Activated naive CD4-positive, alpha-beta T cell treated with anti-CD3 and anti-CD28 coated beads, Interleukin-2, amount 50 U/mL, for 24 hours (primary cell): ENCODE results near the gene CDH23.

Experiments used
- H3K27ac Mint-ChIP-seq: one replicate; pipeline ENCODE4 v1.8.0; 2021; ENCODE audit warnings: mild to moderate bottlenecking, mixed read lengths
- H3K27me3 Mint-ChIP-seq: one replicate; pipeline ENCODE4 v1.8.0; 2021; ENCODE audit warnings: mixed read lengths
- H3K36me3 Mint-ChIP-seq: one replicate; pipeline ENCODE4 v1.8.0; 2021; ENCODE audit warnings: mixed read lengths
- H3K4me1 Mint-ChIP-seq: one replicate; pipeline ENCODE4 v1.8.0; 2021; ENCODE audit warnings: mixed read lengths
- H3K4me3 Mint-ChIP-seq: one replicate; pipeline ENCODE4 v1.8.0; 2021; ENCODE audit warnings: mild to moderate bottlenecking, mixed read lengths
- H3K9me3 Mint-ChIP-seq: one replicate; pipeline ENCODE4 v1.8.0; 2021; ENCODE audit warnings: mixed read lengths

CDH23 gene

DNA sequence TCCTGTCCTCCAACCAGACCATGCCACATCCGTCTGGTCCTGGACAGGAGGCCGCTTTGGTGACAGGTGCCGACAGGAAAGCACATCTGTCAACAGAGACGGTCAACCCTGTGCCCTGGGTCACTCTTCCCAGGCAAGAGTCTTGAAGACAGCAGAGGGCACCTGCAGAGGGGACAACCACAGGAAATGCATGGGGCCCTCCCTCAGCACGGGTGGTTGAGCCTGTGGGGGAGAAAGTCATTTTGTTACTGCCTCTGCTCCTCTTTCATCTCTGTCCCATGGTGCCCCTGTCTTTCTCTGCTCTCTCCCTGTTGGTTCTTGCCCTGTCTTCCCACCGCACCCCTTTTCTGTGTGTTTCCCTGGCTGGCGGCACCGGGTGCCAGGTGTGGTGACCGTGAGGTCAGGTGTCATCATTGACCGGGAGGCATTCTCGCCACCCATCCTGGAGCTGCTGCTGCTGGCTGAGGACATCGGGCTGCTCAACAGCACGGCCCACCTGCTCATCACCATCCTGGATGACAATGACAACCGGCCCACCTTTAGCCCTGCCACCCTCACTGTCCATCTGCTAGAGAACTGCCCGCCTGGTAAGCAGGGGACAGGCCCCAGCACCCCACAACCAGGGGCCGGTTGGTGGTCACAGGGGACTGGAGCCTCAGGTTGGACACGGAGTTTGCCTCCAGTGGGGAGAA, 394.2 kb downstream of the CDH23 start:
- peaks cover 2% of the 10 kb centered on the region for H3K36me3 Mint-ChIP-seq
- peaks cover 4% of the 10 kb centered on the region for H3K4me1 Mint-ChIP-seq
- H3K4me3 Mint-ChIP-seq: no peak overlapping the region
- H3K27me3 Mint-ChIP-seq: no peaks in the 10 kb centered on the region
- H3K9me3 Mint-ChIP-seq: no peaks in the 10 kb centered on the region
- no peak overlapping the region for H3K27ac Mint-ChIP-seq

DNA sequence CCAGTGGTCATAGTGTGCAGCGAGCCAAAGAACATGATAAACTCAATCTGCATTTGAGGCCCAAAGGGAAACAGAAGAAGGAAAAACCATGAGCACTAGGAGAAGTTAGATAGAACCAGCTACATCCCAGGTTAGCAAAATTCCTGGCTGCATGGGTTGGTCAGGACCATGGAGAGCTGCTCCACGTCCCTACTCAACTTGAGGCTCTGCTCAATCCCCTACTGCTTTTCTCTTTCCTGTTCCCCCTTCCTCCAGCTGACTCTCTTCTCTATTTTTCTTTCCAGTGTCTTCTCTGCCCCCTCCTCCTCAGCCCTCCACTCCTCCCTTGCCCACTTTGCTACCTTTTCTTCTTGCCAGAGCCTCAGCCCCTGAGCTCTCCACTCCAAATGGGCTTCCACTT, 398.5 kb downstream of the CDH23 start:
- Mint-ChIP-seq H3K4me1 (peaks cover 13% of the 10 kb centered on the region), H3K27me3 (no peaks in the 10 kb centered on the region), H3K27ac (no peak overlapping the region), H3K4me3 (no peak overlapping the region), H3K36me3 (peaks cover 2% of the 10 kb centered on the region), H3K9me3 (no peaks in the 10 kb centered on the region)

DNA sequence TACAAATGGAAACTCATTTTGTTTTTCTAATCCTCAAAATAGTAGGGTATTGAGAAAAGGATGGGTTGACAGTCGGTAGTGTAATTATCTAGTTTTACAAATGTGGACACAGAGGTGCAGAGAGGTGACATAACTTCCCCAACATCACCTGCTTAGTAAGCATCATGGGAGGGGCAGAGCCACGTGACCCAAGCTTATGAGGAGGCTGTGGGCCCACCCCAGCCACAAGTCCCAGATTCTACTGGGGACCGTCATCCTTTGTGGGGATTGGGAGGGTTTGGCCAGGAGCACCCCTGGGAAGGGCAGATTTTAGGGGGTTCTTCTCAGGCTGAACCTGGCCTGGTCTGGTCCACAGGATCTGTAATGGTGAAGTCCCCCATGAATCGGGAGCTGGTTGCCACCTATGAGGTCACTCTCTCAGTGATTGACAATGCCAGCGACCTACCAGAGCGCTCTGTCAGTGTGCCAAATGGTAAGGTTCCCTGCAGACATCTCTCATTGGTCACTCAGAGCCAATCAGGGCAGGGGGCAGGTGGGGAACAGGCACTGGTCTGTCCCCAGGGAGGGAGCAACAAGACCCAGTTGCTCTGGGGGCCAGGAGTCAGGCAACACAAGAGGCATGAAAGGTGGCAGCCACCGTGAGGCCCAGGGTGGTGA, 400.2 kb downstream of the CDH23 start:
- no peak overlapping the region for H3K4me3 Mint-ChIP-seq
- H3K27ac Mint-ChIP-seq: no peak overlapping the region
- H3K4me1 Mint-ChIP-seq: peaks cover 10% of the 10 kb centered on the region

DNA sequence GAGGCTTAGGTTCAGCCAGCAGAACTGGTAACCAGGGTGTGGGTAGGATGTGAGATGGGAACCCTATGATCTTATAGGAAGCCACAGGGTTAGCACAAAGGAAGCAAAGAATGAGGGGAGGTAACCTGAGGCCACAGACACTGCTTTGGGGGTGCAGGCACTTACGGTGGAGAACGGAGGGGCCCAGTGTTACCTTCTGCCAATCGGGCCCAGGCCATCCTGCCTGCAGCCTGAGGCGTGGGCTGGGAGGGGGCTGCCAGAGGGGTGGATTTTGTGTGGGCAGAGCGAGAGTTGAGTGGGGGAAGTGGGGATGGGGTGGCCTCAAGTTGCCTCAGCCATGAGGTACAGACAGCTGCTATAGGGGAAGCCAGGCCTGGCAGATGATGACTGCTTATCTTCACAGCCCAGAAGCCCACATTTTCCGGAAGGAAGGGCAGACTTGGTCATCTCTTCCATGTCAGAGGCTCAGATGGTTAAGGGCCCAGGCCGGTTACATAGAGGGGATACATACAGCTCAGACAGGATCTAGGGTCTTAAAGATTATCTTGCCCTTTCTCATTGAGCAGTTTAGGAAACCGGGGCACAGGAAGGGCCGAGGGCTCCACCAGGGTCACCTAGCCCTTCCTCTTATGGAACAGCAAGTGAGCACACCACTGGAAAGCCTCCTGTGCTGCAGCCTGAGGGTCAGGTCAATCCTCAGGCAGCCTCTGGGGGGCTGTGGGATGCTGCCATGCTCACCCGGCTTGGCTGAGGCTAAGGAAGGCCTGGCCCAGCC, 401.0 kb downstream of the CDH23 start:
- Mint-ChIP-seq H3K27ac (no peak overlapping the region), H3K9me3 (no peaks in the 10 kb centered on the region), H3K4me3 (no peak overlapping the region), H3K27me3 (no peaks in the 10 kb centered on the region), H3K36me3 (peaks cover 2% of the 10 kb centered on the region), H3K4me1 (peaks cover 10% of the 10 kb centered on the region)

More for the DNA sequence above, 400.2 kb downstream of the CDH23 start:
- Mint-ChIP-seq H3K36me3 (peaks cover 2% of the 10 kb centered on the region), H3K27me3 (no peaks in the 10 kb centered on the region), H3K9me3 (no peaks in the 10 kb centered on the region)

DNA sequence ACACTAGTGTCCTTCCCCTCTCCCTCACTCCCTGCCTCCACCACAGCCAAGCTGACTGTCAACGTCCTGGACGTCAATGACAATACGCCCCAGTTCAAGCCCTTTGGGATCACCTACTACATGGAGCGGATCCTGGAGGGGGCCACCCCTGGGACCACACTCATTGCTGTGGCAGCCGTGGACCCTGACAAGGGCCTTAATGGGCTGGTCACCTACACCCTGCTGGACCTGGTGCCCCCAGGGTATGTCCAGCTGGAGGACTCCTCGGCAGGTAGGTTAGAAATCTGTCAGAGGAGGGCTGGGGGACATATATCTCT, 401.5 kb downstream of the CDH23 start:
- H3K27me3 Mint-ChIP-seq: no peaks in the 10 kb centered on the region

DNA sequence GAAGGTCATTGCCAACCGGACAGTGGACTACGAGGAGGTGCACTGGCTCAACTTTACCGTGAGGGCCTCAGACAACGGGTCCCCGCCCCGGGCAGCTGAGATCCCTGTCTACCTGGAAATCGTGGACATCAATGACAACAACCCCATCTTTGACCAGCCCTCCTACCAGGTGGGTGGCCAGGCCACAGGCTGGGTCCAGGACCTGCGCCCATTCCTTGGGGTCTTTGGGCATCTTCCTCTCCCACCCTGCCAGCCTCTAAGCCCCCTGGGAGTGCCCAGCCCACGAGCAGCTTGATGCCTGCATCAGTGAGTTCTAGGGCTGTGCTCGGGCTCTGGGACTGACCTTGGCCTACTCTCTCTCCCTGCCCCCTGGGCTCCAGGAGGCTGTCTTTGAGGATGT, 402.4 kb downstream of the CDH23 start:
- no peak overlapping the region for H3K4me3 Mint-ChIP-seq
- no peaks in the 10 kb centered on the region for H3K27me3 Mint-ChIP-seq
- no peaks in the 10 kb centered on the region for H3K36me3 Mint-ChIP-seq
- no peak overlapping the region for H3K27ac Mint-ChIP-seq
- H3K4me1 Mint-ChIP-seq: peaks cover 10% of the 10 kb centered on the region
- H3K9me3 Mint-ChIP-seq: no peaks in the 10 kb centered on the region

More for the DNA sequence above, 401.5 kb downstream of the CDH23 start:
- H3K36me3 Mint-ChIP-seq: peaks cover 2% of the 10 kb centered on the region
- no peaks in the 10 kb centered on the region for H3K9me3 Mint-ChIP-seq
- H3K4me1 Mint-ChIP-seq: peaks cover 10% of the 10 kb centered on the region
- no peak overlapping the region for H3K4me3 Mint-ChIP-seq
- no peak overlapping the region for H3K27ac Mint-ChIP-seq

DNA sequence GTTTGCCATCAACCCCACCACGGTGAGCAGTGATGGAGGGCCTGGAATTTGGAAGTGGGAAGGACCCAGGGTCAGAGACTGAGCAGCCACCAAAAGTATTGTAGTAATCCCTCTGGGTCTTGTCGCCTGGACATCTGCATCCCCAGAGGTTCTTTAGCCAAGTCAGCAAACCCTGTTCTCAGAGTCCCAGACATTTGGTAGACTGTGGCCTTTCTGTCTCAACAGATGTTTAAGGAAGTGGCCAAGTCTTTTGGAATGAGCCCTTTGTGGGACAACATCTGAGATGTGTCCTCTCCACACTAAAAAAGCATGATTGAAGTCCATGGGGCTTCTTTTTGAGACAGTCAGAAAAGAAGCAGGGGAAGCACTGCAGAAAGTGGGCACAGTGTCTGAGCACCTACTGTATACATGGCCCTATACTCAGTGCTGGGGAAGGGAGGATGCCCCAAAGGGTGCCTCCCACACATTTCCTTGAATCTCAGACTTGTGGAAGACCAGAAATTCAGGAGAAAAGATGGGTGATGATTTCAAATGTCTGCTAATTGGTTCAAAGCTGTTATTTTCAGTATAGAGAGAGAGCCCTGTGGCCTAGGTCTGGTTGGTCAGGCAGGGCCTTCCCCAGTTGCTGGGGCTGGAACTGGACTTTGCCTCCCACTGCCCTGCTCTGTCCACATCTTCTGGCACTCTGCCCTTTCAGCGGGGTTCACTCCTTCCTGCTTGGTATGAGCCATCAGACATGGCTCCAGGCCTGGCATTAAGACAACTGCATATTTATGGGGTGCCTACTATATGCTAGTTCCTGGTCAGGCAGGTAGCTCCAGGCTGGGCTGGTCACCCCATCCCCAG, 403.1 kb downstream of the CDH23 start:
- no peak overlapping the region for H3K4me3 Mint-ChIP-seq
- peaks cover 10% of the 10 kb centered on the region for H3K4me1 Mint-ChIP-seq

DNA sequence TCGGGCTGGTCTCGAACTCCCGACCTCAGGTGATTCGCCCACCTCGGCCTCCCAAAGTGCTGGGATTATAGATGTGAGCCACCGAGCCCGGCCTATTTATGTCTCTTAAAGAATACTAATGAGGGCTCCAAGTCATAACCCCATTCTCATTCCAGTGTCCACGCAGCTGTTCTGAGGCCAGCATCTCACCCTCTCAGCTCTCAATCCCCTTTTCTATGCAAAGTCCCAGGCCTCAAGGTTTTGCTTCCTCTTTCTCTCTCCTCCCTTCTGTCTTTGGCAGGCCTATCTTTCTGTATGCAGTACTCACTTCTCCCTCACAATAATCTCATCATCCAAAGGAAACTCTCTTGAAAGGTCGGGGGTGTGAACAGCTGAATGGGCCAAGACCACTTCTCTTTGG, 404.6 kb downstream of the CDH23 start:
- Mint-ChIP-seq H3K36me3 (no peaks in the 10 kb centered on the region), H3K4me3 (no peak overlapping the region), H3K9me3 (no peaks in the 10 kb centered on the region), H3K27ac (no peak overlapping the region), H3K4me1 (peaks cover 10% of the 10 kb centered on the region), H3K27me3 (no peaks in the 10 kb centered on the region)

More for the DNA sequence above, 403.1 kb downstream of the CDH23 start:
- no peak overlapping the region for H3K27ac Mint-ChIP-seq
- H3K36me3 Mint-ChIP-seq: no peaks in the 10 kb centered on the region
- H3K27me3 Mint-ChIP-seq: no peaks in the 10 kb centered on the region
- H3K9me3 Mint-ChIP-seq: no peaks in the 10 kb centered on the region

DNA sequence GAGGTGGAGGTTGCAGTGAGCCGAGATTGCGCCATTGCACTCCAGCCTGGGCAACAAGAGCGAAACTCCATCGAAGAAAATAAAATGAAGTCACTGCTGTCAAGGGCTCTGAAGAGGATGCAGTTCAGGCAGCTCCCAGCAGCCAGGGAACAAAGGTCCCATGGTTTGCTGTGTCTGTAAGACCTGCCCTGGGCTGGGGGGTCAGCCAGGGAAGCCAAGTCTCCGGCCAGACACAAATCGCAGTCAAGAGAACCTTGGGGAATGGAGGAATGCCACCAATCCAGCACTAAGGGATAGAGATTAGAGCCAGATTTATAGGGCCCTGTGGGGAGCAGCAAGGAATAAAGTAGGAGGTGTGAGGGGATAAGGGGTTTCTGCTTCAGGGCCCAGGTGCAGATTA, 405.5 kb downstream of the CDH23 start:
- no peak overlapping the region for H3K27ac Mint-ChIP-seq
- H3K36me3 Mint-ChIP-seq: no peaks in the 10 kb centered on the region
- H3K4me3 Mint-ChIP-seq: no peak overlapping the region
- peaks cover 6% of the 10 kb centered on the region for H3K4me1 Mint-ChIP-seq
- no peaks in the 10 kb centered on the region for H3K27me3 Mint-ChIP-seq
- H3K9me3 Mint-ChIP-seq: no peaks in the 10 kb centered on the region

DNA sequence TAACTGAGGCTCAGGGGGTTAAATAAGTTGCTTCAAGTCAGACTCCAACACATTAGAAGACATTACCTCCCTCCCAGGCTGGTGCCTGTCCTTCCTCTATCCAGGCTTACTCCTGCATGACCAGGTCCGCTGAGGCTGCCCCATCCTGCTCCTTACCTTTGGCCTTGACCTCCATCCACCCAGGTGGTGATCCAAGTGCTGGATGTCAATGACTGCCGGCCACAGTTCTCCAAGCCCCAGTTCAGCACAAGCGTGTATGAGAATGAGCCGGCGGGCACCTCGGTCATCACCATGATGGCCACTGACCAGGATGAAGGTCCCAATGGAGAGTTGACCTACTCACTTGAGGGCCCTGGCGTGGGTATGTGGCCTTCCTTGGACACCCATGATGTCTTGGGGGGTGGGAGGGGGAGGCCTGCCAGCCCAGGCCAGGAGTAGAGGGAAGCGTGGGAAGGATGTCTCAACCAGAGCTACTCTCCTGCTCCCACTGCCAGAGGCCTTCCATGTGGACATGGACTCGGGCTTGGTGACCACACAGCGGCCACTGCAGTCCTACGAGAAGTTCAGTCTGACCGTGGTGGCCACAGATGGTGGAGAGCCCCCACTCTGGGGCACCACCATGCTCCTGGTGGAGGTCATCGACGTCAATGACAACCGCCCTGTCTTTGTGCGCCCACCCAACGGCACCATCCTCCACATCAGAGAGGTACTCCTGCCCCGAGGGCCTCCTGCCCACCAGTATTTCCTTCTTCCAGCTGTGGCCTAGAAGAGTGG, 406.2 kb downstream of the CDH23 start:
- Mint-ChIP-seq H3K27ac (no peak overlapping the region), H3K36me3 (no peaks in the 10 kb centered on the region), H3K9me3 (no peaks in the 10 kb centered on the region), H3K4me3 (no peak overlapping the region), H3K4me1 (no peaks in the 10 kb centered on the region), H3K27me3 (no peaks in the 10 kb centered on the region)

DNA sequence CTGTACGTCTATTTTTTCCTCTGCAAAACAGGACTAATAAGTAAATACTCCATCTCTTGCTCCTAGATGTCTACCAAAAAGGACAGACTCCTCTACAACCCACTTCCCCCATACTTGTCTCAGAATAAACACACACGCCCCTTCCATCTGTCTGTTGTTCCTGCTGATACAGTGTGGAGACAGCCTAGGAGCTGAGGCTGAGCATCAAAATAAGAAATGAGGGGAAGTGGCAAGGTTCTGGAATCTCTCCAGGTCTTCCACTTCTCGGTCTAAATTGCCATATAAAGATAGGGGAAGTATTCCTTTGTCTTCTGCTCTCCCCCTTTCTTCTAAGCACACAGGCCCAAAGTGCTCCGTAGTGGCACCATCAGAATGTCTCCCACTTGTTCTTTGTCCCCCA, 407.4 kb downstream of the CDH23 start:
- Mint-ChIP-seq H3K36me3 (no peaks in the 10 kb centered on the region), H3K27ac (no peak overlapping the region), H3K27me3 (no peaks in the 10 kb centered on the region), H3K4me1 (no peaks in the 10 kb centered on the region), H3K9me3 (no peaks in the 10 kb centered on the region), H3K4me3 (no peak overlapping the region)

DNA sequence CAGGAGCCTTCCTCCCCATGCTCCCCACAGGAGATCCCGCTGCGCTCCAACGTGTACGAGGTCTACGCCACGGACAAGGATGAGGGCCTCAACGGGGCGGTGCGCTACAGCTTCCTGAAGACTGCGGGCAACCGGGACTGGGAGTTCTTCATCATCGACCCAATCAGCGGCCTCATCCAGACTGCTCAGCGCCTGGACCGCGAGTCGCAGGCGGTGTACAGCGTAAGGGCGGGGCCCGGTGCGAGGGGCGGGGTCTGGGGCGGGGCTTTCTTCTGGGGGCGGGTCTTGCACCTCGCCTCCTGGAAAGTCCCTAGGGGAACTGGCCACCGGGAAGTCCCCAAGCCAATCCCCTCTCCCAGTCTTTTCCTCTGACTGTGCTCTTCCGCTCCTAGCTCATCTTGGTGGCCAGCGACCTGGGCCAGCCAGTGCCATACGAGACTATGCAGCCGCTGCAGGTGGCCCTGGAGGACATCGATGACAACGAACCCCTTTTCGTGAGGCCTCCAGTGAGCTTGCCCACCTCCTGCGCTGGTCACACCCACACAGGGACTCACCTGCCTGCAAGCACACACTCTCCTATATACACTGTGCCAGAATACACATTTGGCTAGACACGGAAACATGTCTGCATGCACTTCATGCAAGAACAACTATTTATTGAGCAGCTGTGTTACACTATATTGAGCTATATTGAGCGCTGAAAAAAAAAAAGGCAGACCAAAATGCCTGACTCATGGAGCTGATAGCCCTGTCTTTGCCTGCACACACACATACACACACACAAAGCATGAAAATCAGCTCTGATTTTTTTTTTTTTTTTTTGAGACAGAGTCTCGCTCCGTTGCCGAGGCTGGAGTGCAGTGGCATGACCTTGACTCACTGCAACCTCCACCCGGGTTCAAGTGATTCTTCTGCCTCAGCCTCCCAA, 409.3 kb downstream of the CDH23 start:
- H3K36me3 Mint-ChIP-seq: no peaks in the 10 kb centered on the region
- H3K27ac Mint-ChIP-seq: no peak overlapping the region
- H3K27me3 Mint-ChIP-seq: no peaks in the 10 kb centered on the region
- no peaks in the 10 kb centered on the region for H3K9me3 Mint-ChIP-seq
- no peaks in the 10 kb centered on the region for H3K4me1 Mint-ChIP-seq
- no peak overlapping the region for H3K4me3 Mint-ChIP-seq

DNA sequence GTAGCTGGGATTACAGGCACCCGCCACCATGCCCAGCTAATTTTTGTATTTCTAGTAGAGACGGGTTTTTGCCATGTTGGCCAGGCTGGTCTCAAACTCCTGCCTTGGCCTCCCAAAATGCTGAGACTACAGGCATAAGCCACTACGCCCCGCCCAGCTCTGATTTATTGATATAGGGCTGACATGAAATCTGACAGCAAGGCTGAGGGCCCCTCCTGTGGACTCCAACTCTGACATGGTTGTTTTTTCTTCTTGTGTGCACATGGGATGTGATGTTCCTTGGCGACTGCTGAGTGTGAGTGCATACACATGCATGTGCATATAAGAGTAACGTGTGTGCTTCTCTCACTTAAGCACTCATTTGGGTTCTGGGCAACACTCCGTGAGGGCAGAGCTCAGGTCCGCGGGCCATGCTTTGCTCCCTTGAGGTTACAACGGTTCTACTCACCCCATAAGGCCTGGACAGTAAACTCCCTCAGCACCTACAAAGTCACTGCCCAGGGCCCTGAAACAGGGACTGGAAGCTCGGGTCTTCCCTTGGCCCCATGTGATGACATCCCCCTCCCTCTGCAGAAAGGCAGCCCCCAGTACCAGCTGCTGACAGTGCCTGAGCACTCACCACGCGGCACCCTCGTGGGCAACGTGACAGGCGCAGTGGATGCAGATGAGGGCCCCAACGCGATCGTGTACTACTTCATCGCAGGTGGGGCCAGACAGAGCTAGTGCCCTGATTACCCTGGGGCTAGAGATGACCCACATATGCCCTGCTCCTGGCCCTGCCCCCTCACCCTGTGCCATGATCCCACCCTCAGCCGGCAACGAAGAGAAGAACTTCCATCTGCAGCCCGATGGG, 410.2 kb downstream of the CDH23 start:
- Mint-ChIP-seq H3K9me3 (no peaks in the 10 kb centered on the region), H3K36me3 (no peaks in the 10 kb centered on the region), H3K4me1 (no peaks in the 10 kb centered on the region), H3K4me3 (no peak overlapping the region), H3K27me3 (no peaks in the 10 kb centered on the region), H3K27ac (no peak overlapping the region)
